OCI-LY7 (cell line): ENCODE measurements around the gene FAM13C.

Source experiments
- CTCF ChIP-seq: fragments of 200-600 bp; sonication (generic); conservative IDR thresholded peaks from 2 replicates; pipeline ENCODE4 v1.5.1; 2014; ENCODE audit warnings: mild to moderate bottlenecking, antibody characterized with exemption, low read length, moderate library complexity, mixed read lengths
- EZH2phosphoT487 ChIP-seq: fragments of 200-600 bp; sonication (generic); IDR thresholded peaks from 2 replicates; pipeline ENCODE4 v1.6.1; 2018; ENCODE audit warnings: low read depth, borderline replicate concordance, mild to moderate bottlenecking, mixed run types, antibody characterized with exemption, low read length, moderate library complexity, mixed read lengths

GRCh38 chr10:59299933-59300332, 62.4 kb downstream of the FAM13C start:
- no peak for TF ChIP-seq EZH2phosphoT487
- no peak for TF ChIP-seq CTCF
